Hematopoietic multipotent progenitor cell (in vitro differentiated cells): Measurements from ENCODE around the gene RXFP2. TPM values are rescaled to one million over a fixed set of nuclear protein-coding genes. Genes with fewer than 3 reads are reported as not detected.

Source experiments
- DNase-seq, 3 donors: peaks; one replicate each; pipeline ENCODE4 v3.0.0-alpha.2; 2011 to 2015; ENCODE audit warnings: low read depth in 2 of 3, low spot score in 2 of 3
- total RNA-seq: library from RNA; depleted of rRNA; stranded (reverse); fragments of >200 nt; gene quantifications from one replicate; pipeline ENCODE4 v1.2.3, GENCODE V29; 2012

Gene RXFP2
- total RNA-seq, 1 donor: not detected

GRCh38 chr13:31815361-31816144 lies 76.2 kb downstream of the RXFP2 start:
- no peak for DNase-seq

DNA sequence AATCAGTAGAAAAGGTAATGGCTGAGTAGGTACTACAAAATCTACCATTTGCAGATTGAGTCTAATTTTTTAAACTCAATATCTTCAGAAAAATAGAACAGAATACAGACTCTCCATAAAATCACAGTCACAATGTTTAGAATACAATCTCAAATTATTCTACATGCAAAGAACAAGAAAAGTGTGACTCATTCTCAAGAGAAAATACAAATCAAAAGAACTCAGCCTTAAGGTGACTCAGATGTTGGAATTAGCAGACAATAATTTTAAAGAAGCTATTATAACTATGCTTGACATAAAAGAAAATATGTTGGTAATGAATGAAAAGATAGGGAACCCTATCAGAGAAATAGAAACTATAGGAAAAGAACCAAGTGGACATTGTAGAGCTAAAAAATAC lies 78.9 kb downstream of the RXFP2 start:
- no peak for DNase-seq

DNA sequence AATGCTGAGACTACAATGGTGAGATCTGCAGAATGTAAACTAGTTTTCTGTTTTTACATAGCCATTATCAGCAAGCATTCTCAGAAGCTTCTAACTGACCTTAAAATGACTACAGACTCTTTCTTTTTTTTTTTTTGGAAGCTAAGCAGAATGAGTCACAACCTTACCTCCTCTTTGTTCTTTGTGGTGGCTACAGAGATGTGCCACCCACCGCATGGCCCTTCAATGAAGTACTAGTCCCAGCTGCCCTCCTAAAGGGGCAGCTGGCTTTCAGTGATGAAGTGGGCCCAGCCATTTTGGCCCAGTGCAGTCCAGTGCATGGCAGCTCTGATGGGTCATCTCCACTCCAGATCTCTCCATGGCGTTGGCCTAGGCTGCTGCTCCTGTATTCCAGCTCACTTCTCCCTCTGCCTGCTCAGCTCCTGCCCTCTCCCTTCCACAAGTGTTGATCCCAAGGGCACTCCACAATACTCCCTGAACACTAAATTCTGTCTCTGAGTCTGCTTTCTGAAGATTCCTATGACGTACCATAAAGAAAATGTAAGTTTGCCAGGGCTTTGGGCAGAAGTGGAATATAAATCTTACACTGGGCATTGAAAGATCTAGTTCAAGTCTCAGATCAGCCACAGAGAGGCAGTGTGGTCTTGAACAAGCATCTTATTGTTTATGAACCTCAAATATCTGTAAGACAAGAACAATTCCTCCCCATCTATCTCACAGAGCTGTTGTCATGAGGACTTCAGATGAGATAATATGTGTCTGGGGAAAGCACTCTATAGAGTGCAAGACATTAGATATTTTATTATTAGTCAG lies 85.6 kb downstream of the RXFP2 start:
- peak in 2 of 3 donors; percentile 21 to 49 for DNase-seq

DNA sequence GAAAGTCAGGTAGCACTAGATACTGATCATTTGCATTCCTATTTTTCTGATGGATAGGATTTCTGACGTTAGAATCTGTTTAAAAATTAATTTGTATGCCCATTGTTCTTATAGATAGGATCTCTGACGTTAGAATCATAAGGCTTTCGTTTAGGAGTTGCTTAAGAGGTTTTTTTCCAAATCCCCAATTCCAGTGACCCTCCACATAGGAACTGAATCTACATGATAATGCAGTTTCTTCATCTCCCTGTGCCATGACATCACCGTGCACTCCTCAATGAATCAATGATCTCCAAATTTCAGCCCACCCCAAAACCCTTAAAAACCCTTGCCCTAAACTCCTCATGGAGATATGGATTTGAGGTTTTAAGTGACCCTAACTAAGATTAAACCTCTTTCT lies 87.2 kb downstream of the RXFP2 start:
- DNase-seq: no peak

DNA sequence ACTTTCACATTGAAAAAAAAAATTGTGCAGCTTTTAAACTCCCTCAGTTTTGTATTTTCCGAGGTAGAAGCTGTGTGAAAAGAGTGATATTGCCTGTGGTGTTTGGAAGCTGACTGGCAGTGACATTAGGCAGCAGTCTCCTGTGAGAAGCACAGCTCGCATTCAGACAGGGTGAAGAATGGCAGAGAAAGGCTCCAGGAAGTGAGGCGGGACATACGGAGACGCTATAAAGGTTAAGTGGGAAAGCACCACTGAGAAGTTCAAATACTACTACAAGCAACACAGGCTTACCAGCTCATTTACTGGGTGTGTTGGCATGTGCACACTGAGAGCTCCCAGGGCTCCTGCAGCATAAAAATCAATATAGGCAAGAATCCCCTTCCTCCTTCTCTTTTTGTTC lies 88.4 kb downstream of the RXFP2 start:
- no peak for DNase-seq

DNA sequence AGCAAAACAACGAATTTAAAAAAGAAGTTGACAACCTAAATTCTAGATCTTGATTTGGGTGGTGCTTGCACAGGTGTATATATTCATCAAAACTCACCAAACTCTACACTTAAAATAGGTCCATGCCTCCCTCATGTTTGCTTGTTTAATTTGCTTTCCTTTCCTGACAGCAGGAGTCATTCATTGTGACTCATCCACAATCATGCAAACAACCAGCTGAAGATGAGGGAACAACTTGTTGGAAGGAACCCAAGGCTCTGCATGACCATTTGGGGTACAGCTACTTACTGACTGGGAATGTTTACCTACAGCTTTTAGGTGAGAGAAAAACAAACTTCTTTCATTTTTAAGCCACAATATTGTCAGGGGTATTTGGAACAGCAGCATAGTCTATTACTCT lies 96.6 kb downstream of the RXFP2 start:
- DNase-seq: no peak

- no peak for DNase-seq
Measured at GRCh38 chr13:31843044-31843443, 103.7 kb downstream of the RXFP2 start.

DNA sequence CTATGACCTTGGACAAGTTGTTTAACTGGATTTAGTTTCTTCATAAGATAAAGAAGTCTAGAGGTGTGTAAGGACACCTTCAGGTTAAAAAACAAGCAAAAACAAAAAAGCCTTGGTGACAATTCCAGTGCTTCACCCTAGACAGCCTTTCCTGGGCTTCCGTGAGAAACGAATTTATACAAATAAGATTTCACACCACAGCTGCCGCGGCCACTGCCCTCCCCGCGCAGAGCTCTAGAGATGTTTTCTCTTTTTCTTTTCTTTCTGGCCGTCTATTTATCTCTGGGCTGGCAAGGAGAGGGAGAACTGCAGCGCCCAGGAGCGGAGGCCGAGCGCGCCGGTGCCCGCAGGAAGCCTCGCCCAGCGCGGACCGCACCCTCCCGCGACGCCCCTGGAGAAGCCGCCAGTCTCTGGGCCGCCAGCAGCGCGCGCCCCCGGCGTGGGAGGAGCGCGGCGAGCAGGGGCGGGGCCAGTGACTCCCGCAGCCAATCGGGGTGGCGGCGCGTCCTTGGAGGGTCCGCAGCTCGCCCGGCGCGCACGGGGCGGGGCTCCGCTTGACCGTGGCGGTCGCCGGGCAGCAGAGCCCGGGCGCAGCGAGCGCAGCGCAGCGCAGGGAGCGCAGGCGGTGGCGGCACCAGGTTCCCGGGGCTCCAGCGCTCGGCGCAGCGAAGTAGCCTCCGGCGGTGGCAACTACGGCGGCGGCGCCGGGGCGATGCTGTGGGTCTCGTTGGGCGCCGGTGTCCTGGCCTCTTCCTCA lies 107.0 kb downstream of the RXFP2 start:
- peak; percentile 23 to 81 (median 81) for DNase-seq

GRCh38 chr13:31846961-31847752 lies 107.8 kb downstream of the RXFP2 start:
- DNase-seq: peak in 1 of 3 donors; percentile 14

GRCh38 chr13:31848621-31849020 lies 109.3 kb downstream of the RXFP2 start:
- DNase-seq: no peak

DNA sequence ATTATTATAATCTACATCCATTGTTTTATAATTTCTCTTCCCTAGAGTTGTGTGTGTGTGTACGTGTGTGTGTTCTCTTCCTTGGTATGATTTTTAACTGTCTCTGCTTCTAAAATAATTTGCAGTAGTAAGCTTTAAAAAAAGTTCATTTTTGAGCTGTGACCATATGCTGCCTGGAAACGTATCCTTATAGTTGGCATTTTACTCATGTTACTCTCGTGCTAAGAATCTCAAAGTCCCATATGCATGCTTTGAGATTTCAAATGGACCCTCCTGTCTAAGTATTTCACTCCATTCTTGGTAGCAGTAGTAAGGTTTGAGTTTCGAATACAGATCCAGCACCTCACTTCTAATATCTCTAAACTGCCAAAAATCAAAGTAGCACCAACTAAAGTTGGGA lies 109.9 kb downstream of the RXFP2 start:
- no peak for DNase-seq

GRCh38 chr13:31850041-31850555 lies 110.8 kb downstream of the RXFP2 start:
- DNase-seq: no peak

DNA sequence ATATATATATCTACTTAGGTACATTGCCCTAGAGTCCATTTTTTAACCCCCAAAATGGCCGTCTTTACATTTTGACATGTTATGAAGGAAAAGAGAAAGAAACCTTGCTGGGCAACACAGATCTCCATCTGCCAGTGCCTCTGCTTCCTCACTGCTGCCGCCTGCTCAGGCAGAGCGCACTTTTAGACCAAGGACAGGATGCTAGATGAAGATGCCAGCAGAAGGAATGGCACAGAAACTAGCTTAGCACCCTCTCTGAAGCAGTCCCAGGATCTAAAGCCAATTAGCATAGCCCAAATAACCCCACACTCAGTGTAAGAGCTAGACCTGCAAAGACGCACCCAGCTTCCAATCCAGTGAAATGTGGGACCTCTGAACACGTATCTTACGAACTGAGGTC lies 111.9 kb downstream of the RXFP2 start:
- DNase-seq: no peak
